Osteocyte (in vitro differentiated cells): ENCODE data around the gene DOCK3. TPM values are rescaled to one million over a fixed set of nuclear protein-coding genes. Genes with fewer than 3 reads are reported as not detected.
"Not testable (repeated sequence)": the region's sequence is repeated elsewhere in the genome, so short reads cannot be mapped to it uniquely, and the experiment has no call there.

Experiments
- DNase-seq: peaks from one replicate; pipeline ENCODE4 v3.0.0; 2021; ENCODE audit warnings: mixed read lengths; ENCODE audit not compliant: unreplicated experiment; ENCODE audit errors: extremely low spot score
- H3K27ac Mint-ChIP-seq: one replicate; pipeline ENCODE4 v1.8.0; 2021; ENCODE audit warnings: mild to moderate bottlenecking, mixed read lengths; ENCODE audit not compliant: unreplicated experiment
- H3K27me3 Mint-ChIP-seq: one replicate; pipeline ENCODE4 v1.8.0; 2021; ENCODE audit warnings: mixed read lengths; ENCODE audit not compliant: unreplicated experiment
- H3K36me3 Mint-ChIP-seq: one replicate; pipeline ENCODE4 v1.8.0; 2021; ENCODE audit warnings: mixed read lengths; ENCODE audit not compliant: unreplicated experiment
- H3K4me1 Mint-ChIP-seq: one replicate; pipeline ENCODE4 v1.8.0; 2021; ENCODE audit warnings: mixed read lengths; ENCODE audit not compliant: unreplicated experiment
- H3K4me3 Mint-ChIP-seq: one replicate; pipeline ENCODE4 v1.8.0; 2021; ENCODE audit warnings: mild to moderate bottlenecking, moderate library complexity, mixed read lengths; ENCODE audit not compliant: unreplicated experiment
- H3K9me3 Mint-ChIP-seq: one replicate; pipeline ENCODE4 v1.8.0; 2021; ENCODE audit warnings: mixed read lengths; ENCODE audit not compliant: unreplicated experiment
- total RNA-seq: library from RNA; stranded (reverse); gene quantifications from 2 replicates; pipeline ENCODE4 v1.2.1, GENCODE V29; 2021
- TF ChIP-seq, protein P1 (sequence below): fragments of 200-600 bp; sonication (generic); IDR thresholded peaks from 2 replicates; pipeline ENCODE4 v1.5.0; 2021; ENCODE audit warnings: antibody characterized with exemption, mild to moderate bottlenecking, moderate library complexity

DOCK3 gene
- total RNA-seq, 1 donor from 2014 or later: 0.24 TPM

DNA sequence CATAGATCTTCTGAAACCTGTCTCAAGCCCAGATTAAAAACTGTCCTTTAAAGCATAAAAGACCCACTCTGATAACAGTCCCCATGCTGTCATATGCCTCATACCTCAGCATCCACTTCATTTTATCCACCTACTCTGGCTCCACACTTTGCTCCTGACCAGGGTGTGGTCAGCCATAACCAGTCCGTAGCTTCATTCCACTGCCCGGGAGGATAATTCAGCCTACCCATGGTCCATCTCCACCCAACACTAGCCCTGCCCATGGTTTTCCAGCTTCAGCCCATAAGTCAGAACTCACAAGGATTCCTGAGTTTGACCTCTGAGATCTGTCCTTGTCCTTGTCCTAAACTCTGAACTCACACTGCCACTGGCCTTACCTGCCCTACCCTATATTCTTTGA is 448.2 kb downstream of the DOCK3 start:
- H3K9me3 Mint-ChIP-seq: peaks cover 18% of the 10 kb centered on the region
- H3K27me3 Mint-ChIP-seq: no peaks in the 10 kb centered on the region
- TF ChIP-seq, protein P1, sequence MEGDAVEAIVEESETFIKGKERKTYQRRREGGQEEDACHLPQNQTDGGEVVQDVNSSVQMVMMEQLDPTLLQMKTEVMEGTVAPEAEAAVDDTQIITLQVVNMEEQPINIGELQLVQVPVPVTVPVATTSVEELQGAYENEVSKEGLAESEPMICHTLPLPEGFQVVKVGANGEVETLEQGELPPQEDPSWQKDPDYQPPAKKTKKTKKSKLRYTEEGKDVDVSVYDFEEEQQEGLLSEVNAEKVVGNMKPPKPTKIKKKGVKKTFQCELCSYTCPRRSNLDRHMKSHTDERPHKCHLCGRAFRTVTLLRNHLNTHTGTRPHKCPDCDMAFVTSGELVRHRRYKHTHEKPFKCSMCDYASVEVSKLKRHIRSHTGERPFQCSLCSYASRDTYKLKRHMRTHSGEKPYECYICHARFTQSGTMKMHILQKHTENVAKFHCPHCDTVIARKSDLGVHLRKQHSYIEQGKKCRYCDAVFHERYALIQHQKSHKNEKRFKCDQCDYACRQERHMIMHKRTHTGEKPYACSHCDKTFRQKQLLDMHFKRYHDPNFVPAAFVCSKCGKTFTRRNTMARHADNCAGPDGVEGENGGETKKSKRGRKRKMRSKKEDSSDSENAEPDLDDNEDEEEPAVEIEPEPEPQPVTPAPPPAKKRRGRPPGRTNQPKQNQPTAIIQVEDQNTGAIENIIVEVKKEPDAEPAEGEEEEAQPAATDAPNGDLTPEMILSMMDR: no peak
- no peak overlapping the region for H3K27ac Mint-ChIP-seq
- H3K4me1 Mint-ChIP-seq: no peaks in the 10 kb centered on the region
- H3K4me3 Mint-ChIP-seq: no peak overlapping the region
- DNase-seq: no peak
- H3K36me3 Mint-ChIP-seq: no peaks in the 10 kb centered on the region

DNA sequence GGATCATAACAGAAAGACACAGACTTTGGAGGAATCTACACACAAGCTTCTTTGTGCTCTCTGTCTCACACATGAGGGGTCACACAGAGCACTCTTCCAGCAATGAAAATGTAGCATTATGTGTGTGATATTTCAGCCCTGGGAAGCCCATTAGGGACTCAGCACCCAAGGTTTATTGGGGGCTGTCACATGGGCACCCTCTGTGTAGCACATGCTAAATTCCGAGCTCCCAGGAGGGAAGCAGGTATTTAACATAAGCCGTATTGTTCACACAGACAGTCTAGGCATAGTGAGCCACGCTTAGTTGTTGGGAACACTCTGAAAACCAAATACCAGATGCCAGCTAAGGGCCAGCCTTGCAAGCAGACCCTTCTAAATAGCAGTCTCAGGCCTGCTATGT is 448.8 kb downstream of the DOCK3 start:
- peaks cover 12% of the 10 kb centered on the region for H3K9me3 Mint-ChIP-seq
- H3K4me1 Mint-ChIP-seq: no peaks in the 10 kb centered on the region
- no peaks in the 10 kb centered on the region for H3K36me3 Mint-ChIP-seq
- no peak overlapping the region for H3K4me3 Mint-ChIP-seq
- DNase-seq: no peak
- TF ChIP-seq, protein P1: no peak
- no peak overlapping the region for H3K27ac Mint-ChIP-seq
- no peaks in the 10 kb centered on the region for H3K27me3 Mint-ChIP-seq

DNA sequence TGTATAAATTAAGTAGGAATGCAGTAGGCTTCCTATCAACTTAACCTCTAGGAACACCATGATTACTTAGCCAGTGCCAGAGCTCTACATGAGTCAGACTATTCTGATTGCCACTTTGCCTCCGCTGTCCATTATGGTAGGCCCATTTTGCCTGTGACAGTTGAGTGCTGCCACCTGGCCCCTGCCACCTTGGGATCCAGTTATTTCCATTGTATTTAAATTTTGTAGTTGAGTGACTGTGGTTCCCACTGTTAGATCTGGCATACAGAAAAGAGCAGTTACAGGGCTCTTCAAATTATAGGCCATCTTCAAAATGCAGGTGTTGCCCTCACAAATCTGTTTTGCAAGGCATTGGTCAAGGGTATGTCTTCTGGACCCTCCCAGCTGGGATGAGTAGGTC is 456.9 kb downstream of the DOCK3 start:
- peaks cover 22% of the 10 kb centered on the region for H3K9me3 Mint-ChIP-seq
- not testable (repeated sequence) for H3K27me3 Mint-ChIP-seq, H3K4me3 Mint-ChIP-seq, DNase-seq, H3K4me1 Mint-ChIP-seq, H3K27ac Mint-ChIP-seq, H3K36me3 Mint-ChIP-seq

DNA sequence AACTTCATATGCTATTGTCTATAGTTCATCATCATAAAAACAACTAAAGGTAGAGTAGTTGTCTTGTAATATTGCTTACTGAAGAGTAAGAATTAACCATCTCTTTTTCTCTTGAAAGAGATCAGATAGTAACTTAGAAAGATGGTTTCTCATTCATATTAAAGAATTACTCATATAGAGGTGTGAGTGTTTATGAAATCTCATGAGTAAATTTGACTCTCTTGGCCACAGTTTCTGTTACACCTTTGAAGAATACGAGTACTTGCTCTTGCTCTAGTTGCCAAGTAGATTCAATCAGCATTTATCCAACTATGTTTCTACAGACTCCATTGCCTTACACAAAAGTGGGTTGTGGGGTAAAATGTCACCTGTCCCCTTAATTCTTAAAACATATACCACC is 463.0 kb downstream of the DOCK3 start:
- H3K27me3 Mint-ChIP-seq: no peaks in the 10 kb centered on the region
- no peak overlapping the region for H3K4me3 Mint-ChIP-seq

DNA sequence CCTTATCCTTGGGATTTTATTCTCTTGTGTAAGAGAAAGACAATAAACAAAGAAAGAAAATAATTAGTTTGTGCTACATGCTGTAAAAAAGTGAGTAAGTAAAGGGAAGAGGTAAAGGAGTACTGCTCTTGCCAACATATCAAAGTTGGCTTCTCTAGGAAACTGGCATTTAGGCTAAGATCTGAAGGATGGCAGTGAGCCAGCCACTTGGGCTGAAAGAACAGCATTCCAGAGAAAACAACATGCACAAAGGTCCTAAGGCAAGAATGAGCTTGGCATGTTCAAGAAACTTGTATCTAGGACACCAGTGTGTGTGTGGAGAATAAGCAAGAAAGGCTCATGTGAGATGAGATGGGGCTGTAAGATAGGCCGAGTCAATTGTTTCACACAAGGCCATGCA is 464.9 kb downstream of the DOCK3 start:
- Mint-ChIP-seq H3K36me3 (no peaks in the 10 kb centered on the region), H3K4me3 (no peak overlapping the region), H3K9me3 (peaks cover 3% of the 10 kb centered on the region), H3K27me3 (no peaks in the 10 kb centered on the region), H3K4me1 (no peaks in the 10 kb centered on the region), H3K27ac (no peak overlapping the region)
- TF ChIP-seq, protein P1: no peak
- no peak for DNase-seq

More for the DNA sequence above, 463.0 kb downstream of the DOCK3 start:
- H3K9me3 Mint-ChIP-seq: peaks cover 3% of the 10 kb centered on the region
- no peaks in the 10 kb centered on the region for H3K4me1 Mint-ChIP-seq
- no peaks in the 10 kb centered on the region for H3K36me3 Mint-ChIP-seq
- no peak overlapping the region for H3K27ac Mint-ChIP-seq
- no peak for DNase-seq
- TF ChIP-seq, protein P1: no peak

DNA sequence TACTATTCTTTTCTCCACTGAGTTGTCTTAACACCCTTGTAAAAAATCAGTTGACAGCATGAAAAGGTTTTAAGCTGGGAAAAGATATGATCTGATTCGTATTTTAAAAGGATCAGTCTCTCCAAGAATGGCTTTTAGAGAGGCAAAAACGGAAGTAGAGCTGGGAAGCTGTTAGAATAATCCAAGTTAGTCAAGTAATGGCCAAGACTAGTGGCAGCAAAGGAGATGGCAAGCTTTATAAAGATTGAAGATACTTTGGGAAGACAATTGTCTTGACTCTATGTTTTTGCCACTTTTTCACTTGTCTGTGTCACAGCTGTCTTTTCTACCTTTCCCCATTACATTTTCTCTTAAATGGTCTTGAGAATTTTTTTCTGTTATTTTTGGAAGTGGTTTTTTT is 466.8 kb downstream of the DOCK3 start:
- Mint-ChIP-seq H3K36me3 (no peaks in the 10 kb centered on the region), H3K4me3 (no peak overlapping the region), H3K9me3 (no peaks in the 10 kb centered on the region), H3K4me1 (no peaks in the 10 kb centered on the region), H3K27ac (no peak overlapping the region), H3K27me3 (no peaks in the 10 kb centered on the region)
- DNase-seq: no peak
- TF ChIP-seq, protein P1: no peak
